Kidney glomerular epithelial cell (primary cell): ENCODE data around the gene EYA2.

ENCODE experiments used
- DNase-seq: peaks from one replicate; lab custom pipeline; 2025; lab: John Stamatoyannopoulos, UW

The EYA2 gene

GRCh38 chr20:47007826-47008655, 113.4 kb downstream of the EYA2 start:
- no peak for DNase-seq

- DNase-seq = no peak
Measured at GRCh38 chr20:47008842-47009518, 114.3 kb downstream of the EYA2 start.

DNA sequence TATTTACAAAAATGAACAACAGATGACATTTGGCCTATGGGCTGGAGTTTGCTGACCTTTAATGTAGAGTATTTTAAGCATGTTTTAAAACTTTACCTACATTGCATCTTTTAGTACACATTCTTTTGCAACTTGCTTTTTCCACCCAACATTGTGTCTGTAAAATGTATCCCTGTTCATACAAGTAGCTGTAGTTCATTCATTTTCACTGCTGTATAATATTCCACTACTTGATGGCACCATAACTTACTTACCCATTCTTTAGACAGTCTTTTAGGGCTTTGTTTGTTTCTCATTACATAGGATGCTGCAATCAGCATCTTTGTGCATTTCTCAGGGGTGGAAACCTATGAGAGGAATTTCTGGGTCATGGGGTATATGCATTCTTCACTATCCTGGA, 115.1 kb downstream of the EYA2 start:
- DNase-seq = no peak

DNA sequence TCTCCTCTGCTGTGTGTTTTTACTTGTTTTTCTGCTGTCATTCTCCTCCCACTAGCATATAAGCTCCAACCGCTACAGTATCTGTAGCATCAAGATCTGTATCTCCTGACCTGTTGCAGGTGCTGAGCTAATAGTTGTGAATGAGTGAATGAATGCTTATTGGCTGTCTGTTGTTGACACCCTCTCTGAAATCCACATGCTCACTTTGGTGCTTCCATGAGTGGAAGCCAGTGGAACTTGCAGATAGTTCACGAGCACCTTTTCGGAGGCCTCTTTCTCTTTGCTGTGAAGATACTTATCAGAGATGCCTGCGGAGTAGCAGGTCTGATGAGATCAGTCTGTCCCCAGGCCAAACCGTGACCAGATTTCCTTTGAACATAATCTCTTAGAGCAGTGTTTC, 117.3 kb downstream of the EYA2 start:
- no peak for DNase-seq

- DNase-seq = no peak
Measured at GRCh38 chr20:47013606-47014005, 119.0 kb downstream of the EYA2 start.

DNA sequence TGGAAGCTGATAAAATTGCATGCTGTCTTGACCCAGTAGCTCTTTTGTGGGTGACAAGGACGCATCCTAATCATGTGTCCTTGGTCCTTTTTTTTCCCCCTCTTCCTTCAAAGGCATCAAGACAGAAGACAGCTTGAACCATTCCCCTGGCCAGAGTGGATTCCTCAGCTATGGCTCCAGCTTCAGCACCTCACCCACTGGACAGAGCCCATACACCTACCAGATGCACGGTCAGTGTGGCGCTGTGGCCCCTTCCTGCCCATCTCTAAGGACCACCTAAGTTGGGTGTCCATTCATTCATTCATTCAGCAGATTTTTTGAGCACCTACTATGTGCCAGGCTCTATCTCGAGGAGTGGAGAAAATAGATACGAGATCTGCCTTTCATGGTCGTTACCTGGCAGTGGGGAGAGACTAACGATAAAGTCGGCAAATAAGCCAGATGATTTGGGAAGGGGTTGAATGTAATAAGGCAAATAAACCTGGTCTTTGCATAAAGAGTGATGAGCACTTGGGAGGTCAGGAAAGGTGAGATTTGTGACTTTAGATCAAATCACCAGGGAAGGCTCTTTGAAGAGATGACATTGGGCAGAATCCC, 121.5 kb downstream of the EYA2 start:
- DNase-seq = no peak

DNA sequence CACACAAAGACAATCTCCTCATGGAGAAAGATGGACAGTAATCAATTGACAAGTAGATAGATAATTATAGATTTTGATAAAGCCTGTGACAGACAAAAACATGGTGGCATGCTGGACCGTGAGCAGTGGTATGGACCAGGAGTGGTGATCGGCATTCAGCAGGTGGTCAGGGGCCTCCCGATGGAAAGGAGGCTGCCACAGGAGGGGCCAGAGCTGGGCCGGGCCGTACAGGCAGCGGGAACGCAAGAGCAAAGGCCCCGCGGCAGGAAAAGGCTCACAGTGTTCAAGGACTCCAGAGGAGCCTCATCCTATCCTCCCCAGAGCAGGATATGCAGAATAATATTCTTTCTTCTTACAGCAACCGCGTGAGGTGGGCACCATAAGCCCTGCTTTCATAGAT, 123.7 kb downstream of the EYA2 start:
- DNase-seq = no peak

- no peak for DNase-seq
Measured at GRCh38 chr20:47019121-47019824, 124.6 kb downstream of the EYA2 start.

DNA sequence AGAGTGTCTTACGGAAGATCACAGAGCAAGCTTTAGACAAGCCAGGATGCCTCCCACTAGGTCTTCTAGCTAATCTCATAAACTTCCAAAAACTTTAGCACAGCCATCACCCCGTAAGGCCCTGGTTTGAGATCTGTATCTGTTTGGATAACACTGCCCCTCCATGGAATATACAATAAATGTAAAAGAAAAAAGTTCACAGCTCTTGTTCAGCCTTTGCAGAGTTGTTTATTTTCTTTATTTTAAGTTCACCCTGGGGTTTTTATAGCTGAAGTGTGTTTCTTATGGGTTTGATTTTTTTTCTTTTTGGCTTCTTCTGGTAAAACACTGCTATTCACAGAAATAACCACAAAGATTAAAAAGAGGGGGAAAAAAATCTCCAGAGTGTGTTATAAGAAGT, 125.6 kb downstream of the EYA2 start:
- DNase-seq = no peak

GRCh38 chr20:47021850-47022249, 127.2 kb downstream of the EYA2 start:
- DNase-seq = no peak

- DNase-seq = peak; percentile 63
Measured at GRCh38 chr20:47024461-47024937, 129.9 kb downstream of the EYA2 start.

GRCh38 chr20:47027042-47027441, 132.4 kb downstream of the EYA2 start:
- no peak for DNase-seq

- DNase-seq = no peak
Measured at GRCh38 chr20:47027456-47027855, 132.8 kb downstream of the EYA2 start.

- no peak for DNase-seq
Measured at GRCh38 chr20:47028487-47028886, 133.8 kb downstream of the EYA2 start.

DNA sequence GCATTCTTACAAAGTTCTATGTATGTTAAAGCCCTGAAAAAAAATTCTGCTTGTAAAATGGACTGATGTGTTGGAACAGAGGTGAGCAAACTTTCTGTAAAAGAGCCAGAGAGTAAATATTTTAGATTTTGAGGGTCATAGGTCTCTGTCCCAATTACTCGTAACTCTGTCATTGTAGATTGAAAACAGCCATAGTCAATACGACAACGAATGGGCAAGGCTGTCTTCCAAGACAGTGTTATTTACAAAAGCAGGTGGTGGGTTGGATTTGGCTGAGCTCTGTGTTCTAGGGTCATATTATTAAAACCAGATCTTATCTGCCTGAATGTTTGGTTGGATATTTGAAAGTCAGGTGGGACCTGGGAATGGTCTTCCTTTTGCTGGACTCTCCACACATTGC, 135.2 kb downstream of the EYA2 start:
- DNase-seq = no peak

GRCh38 chr20:47030271-47030810, 135.7 kb downstream of the EYA2 start:
- no peak for DNase-seq

DNA sequence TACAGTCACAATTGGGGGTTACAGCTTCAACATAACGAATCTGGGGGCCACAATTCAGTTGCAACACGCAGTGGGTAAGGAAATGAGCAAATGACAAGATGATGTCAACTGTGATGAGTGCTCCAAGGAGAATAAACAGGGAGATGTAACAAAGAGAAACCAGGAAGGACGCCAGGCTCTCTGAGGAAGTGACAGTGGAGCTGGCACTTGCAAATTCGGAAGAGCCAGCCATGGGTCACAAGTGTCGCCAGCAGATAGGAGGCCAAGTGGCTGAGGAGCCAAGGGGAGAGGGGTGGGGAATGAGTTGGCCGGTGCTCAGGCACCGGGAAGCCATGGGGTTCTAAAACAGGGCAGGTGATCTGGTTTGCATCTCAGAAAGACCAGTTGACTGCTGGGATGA, 136.4 kb downstream of the EYA2 start:
- no peak for DNase-seq

GRCh38 chr20:47031821-47032220, 137.2 kb downstream of the EYA2 start:
- DNase-seq = no peak

GRCh38 chr20:47032933-47033578, 138.4 kb downstream of the EYA2 start:
- DNase-seq = no peak

- no peak for DNase-seq
Measured at GRCh38 chr20:47033665-47034064, 139.0 kb downstream of the EYA2 start.

DNA sequence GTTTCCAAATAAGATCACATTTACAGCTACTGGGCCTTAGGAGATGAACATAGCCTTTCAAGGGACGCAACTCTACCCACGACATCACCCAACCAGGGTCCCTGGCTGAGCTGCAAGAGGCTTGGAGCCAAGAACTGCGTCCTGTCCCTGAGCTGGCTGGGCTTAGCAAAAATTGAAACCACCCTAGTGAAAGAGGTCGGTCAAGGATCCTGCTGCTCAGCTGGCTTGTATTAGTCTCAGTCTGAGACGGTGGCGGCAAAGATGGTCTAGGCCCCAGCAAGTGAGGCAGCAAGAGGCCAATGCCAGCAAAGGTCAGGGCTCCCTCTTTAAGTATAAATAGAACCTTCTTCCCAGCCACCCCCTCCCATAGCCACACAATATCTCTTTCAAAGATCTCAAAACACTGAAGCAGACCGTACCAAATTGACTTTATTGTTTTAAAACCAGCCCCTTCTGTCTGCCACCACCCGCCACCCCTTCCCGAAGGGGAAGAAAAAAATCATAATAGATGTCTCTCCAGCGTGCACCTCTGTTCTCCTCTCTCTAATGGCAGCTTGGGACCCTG, 140.5 kb downstream of the EYA2 start:
- no peak for DNase-seq
